Measurements from ENCODE around the gene OBP2A.

OBP2A gene

GRCh38 chr9:135579889-135580660 lies 34.1 kb downstream of the OBP2A start:
- DNase-seq (ENCODE audit: low spot score): no peak

DNA sequence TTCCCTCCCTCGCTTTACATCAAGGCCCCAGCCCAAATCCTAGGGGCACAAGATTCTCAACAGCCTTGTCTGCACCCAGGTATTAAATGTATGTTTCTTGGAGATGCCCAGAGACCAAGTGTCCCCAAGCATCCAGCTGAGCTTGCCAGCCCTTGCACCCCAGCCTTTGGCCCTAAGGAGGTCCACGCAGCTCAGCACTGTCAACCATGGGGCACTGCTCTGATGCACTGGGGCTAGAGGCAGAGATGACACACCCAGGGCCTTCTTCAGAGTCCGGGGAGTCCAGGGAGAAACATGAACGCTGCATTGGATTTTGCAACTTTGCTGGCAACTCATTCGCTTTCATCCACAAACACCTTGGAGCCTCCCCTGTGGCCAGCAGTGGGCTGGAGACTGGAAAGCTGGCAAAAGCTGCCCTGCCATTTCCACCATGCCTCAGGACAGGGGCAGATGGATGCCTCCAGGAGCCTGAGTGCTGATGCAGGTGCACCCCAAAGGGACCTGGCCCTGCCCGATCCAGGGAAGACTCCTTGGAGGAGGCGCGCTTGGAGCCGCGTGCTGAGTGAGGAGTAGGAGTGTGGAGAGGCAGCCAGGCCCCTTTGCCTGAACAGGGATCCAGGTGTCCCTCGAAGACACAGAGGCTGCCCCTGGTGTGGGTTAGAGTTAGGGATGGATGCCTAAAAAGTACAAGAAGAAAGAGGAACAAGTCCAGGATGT lies 34.9 kb downstream of the OBP2A start:
- DNase-seq (ENCODE audit: low spot score): no peak

DNA sequence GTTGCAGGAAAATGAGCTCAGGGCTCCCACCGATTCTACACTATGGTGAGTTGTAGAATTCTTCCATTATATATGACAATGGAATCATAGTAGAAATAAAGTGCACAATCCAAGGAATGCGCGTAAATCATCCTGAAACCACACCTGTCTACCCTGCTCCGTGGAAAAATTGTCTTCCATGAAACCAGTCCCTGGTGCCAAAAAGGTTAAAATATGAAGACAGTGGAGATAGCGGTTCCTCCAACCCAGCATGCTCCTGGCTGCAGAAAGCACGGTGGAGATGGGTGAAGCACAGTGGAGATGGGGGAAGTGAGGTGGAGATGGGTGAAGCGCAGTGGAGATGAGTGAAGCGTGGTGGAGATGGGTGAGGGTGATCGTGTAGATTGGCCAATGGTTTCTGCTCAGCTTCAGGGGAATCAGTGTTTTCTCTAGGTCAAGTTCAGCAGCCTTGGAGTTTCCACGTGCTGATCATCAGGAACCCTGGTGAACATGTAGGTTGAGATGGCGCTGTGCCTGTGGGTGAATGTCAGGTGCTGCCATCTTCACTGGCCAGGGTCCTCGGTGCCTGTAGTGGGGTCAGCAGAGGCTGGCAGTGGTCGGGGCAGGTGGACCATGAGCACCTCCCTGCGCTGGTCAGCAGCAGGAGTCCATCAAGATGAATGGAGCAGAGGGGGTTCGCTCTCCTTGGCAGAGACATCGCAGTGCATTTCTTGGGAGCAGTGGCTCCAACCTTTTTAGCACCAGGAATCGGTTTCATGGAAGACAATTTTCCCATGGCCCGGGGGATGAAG lies 35.9 kb downstream of the OBP2A start:
- DNase-seq (ENCODE audit: low spot score): no peak

GRCh38 chr9:135582541-135582940 lies 36.6 kb downstream of the OBP2A start:
- no peak for DNase-seq (ENCODE audit: low spot score)

DNA sequence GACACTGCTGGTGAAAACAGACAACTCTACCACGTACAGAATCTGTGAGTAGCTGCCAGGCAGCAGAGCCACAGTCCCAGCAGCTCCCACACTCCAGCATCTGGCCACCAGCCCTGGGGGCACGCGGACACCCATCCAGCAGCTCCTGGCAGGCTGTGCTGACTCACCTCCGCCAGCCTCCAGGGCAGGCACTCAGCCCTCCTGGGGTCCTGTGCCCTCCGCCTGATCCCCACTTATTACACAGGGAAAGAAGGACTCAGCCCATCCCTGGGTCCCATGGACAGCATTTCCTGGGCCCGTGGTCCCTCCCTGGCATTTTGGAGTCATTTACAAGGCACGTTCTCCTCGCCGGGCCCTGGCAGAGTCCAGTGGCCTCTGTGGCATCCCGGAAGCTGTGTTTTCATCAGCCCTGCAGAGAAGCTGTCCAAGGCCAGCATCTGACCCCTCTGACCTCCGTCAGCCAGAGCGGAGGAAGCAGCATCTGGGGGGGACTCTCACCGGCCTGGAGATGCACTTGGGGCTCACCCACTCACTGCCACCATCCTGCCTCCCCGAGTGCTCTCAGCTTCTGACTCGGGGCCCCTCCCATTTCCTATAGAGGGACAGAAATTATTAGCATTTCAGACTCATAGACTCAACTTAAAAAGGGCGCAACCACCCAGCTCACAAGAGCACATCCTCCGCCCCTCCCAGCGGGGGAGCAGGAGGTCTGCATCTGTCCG lies 37.2 kb downstream of the OBP2A start:
- DNase-seq (ENCODE audit: low spot score): no peak

DNA sequence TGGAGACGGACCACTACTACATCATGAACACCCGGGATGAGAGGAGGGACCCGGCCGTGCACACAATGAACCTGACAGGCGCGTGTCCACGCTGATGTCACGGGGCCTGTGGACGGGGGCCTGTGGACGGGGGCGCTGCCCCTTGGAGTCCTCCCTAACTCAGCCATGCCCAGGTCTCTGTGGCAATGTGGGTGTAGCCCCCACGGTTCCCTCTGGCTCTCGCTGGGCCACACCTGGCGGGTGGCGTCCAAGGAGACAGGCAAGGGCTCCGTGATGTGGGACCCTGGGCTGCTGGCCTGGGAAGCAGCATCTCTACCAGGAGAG lies 37.7 kb downstream of the OBP2A start:
- no peak for DNase-seq (ENCODE audit: low spot score)

- no peak for DNase-seq (ENCODE audit: low spot score)
Observed at GRCh38 chr9:135584371-135584770, 38.4 kb downstream of the OBP2A start.

DNA sequence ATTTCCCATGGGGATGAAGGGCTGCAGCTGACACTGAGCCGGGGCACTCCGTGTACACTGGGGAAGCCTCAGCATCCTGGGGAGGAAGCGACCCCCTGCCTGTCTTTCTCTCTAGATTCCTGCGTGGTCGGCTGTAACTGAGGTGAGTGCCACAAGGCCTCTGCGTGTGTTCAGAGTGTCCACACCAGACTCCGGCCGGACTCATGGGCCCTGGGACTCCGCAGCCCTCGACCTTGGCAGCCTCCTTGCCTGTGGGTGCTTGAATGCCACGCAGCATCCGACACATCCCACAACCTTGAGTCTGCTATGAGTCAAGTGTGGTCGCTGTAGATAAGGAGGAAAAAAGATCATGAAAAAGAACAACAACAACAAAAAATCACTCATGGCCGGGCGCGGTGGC lies 39.0 kb downstream of the OBP2A start:
- no peak for DNase-seq (ENCODE audit: low spot score)

DNA sequence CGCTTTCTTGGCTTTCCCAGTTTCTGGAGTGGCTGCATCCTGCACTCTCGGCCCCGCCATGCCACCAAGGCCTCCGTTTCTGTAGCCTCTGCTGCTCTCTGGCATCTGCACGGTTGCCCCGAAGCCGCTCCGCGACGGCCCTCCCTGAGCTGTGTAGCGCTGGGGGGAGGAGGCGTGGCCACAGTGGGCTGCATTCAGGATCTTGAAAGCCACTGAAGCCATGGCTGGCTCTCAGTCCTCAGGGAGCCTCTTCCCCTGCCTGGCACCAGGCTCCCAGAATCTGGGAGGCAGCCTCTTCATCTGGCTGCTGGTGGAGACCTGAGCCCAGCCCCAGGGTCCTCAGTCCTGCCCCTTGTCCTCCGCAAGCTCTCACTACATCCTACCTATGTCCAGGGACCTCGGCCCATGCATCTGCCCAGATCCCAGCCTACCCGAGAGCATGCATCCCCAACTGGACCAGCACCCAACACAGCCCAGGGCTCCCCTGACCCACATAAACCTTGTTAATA lies 40.7 kb downstream of the OBP2A start:
- DNase-seq (ENCODE audit: low spot score): no peak

GRCh38 chr9:135587658-135588057 lies 41.7 kb downstream of the OBP2A start:
- no peak for DNase-seq (ENCODE audit: low spot score)

DNA sequence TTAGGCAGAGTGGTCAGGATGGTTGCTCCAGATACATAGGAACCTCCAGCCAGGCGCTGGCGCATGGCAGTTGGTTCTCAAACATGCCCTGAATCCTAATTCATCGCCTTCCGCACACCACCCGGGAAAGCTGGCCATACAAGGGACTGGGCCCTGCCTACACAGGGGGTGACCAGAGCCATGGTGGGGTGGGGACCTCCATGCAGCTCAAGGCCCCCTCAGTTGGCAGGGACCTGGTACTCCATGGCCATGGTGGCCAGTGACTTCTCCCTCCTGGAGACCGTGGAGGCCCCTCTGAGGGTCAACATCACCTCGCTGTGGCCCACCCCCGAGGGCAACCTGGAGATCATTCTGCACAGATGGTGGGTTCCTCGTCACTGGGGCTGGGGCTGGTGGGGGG lies 42.4 kb downstream of the OBP2A start:
- DNase-seq (ENCODE audit: low spot score): no peak

- DNase-seq (ENCODE audit: low spot score): no peak
Observed at GRCh38 chr9:135588886-135589595, 43.1 kb downstream of the OBP2A start.

DNA sequence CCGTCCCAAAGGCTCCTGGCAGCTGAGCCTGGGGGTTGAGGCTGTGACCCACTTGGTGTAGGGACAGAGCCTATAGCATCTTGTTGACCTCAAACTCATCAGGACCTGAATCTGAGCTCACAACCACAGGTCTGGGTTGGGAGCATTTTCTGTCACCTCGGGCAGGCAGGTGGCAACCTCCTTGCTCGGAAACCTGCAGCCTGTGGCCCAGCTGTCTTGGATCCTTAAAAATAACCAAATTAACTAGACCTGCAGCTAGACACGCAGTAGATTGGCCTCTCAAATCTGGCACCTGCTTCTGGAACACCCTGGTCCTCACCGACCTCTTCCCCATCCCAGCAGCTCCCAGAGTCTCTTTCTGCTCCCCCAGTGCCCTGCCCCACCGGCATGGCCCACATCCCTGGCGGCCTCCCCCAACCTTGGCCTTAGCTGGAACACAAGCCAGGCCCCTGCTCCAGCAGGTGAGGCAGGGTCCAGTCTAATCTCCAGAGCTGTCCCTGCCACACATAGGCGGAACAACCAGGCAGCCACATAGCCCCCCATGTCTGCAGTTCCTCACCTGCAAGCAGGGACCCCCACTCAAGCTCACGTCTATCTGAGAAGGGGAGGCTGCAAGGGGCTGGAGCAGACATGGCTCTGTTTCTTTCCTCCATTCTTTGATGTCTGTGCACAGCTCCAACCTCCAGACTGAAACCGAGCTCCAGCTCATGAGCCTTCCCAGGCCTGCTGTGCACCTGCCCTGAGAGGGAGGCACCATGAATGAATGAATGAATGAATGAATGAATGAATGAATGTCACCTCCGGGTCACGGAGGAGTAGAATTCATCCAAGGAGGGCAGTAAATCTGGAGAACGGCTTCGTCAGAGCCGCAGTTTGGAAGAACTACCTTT lies 43.9 kb downstream of the OBP2A start:
- DNase-seq (ENCODE audit: low spot score): no peak

DNA sequence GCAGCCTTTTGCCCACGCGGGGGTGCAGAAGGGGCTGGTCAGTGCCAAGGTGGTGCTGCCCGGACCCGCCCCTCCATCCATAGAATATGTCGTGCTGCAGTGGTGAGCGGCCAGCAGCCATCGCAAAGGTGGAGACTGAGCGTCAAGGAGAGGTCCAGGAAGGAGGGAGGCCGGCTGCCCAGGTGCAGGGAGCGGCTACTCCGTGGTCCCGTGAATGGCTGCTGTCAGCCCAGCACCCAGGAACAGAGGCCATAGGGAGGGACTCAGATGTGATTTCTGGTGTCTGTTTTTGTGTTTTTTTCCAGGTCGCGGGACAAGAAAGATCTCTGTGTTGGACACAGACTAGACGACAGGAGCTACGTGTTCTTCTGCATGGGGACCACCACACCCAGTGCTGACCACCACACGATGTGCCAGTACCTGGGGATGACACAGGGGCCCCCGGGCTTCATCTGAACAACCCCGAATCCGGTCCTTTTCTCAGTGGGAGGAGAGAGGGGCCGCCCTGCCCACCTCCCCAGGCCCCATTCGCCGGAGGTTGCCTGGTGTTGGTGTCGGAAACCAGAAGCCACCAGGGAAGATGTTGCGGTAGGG lies 44.7 kb downstream of the OBP2A start:
- no peak for DNase-seq (ENCODE audit: low spot score)

- DNase-seq (ENCODE audit: low spot score): no peak
Observed at GRCh38 chr9:135591506-135592330, 45.8 kb downstream of the OBP2A start.

GRCh38 chr9:135592331-135592590 lies 46.3 kb downstream of the OBP2A start:
- no peak for DNase-seq (ENCODE audit: low spot score)

DNA sequence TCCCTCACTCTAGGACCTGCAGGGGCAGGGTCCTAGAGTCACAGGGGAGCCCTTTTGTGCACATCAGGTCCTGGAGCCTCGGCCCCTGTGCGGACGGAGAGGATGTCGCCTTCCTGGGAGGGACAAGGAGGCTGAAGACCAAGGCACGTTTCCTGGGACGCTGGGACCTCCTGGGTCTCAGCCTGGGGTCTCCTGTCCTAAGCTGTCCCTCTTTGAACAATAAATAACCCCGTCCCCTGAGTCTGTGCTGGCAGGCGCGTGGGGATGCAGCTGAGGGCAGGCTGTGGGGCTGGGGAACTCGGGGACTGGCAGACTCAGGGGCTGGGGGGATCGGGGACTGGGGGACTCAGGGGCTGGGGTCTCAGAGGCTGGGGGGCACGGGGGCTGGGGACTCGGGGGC lies 46.7 kb downstream of the OBP2A start:
- DNase-seq (ENCODE audit: low spot score): no peak

GRCh38 chr9:135596211-135596610 lies 50.3 kb downstream of the OBP2A start:
- no peak for DNase-seq (ENCODE audit: low spot score)

Measured in CD4-positive, alpha-beta T cell treated with Interleukin-15 for 4 hours (primary cell).